Stimulated activated CD8-positive, alpha-beta memory T cell treated with anti-CD3 and anti-CD28 coated beads, Interleukin-7, amount 100 ng/mL, for 24 hours (primary cell): Measurements from ENCODE around the gene STAC3.

Experiments
- DNase-seq: peaks from one replicate; pipeline ENCODE4 v3.0.0-alpha.2; 2020; ENCODE audit warnings: low read depth

STAC3 gene

GRCh38 chr12:57210461-57210860 is 40.5 kb downstream of the STAC3 start:
- no peak for DNase-seq

- no peak for DNase-seq
These were observed 41.1 kb downstream of the STAC3 start for GRCh38 chr12:57209916-57210315.

GRCh38 chr12:57208631-57209282 is 42.2 kb downstream of the STAC3 start:
- no peak for DNase-seq

DNA sequence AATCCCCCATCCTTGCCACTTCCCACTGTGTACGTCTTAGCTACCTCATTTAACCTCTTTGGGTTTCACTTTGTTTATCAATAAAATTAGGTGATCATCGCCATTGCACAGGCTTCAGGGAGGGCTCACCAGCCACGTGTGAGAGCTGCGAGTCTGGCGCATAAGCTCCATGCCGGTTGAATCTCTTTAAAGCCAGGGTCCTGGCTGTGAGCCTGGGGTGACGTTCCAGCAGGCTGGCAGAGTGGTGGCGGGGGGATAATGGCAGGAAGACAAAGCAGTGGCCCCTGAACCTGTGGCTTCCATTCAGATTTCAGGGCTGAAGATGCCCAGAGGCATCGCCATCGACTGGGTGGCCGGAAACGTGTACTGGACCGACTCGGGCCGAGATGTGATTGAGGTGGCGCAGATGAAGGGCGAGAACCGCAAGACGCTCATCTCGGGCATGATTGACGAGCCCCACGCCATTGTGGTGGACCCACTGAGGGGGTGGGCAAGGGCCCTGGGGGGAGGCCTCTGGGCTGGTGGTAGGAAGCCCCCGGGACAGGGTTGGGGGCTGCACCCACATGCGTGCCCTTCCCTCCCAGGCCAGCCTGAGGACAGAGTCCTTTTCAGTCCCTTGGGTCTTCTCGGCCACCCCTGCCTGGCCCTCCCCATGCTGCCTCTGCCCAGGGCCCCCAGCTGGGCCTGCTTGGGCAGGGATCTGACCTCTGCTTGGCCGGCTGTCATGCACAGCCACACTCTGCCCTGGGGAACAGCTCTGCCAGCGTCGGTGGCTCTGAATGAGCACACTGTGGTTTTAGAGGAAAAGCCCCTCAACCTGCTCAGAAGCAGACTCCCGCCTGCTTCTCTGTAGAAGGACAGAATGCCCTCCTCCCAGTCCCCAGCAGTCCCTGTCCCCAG is 43.0 kb downstream of the STAC3 start:
- no peak for DNase-seq

GRCh38 chr12:57205931-57206330 is 45.1 kb downstream of the STAC3 start:
- DNase-seq: no peak

- no peak for DNase-seq
These were observed 45.8 kb downstream of the STAC3 start for GRCh38 chr12:57205186-57205585.

DNA sequence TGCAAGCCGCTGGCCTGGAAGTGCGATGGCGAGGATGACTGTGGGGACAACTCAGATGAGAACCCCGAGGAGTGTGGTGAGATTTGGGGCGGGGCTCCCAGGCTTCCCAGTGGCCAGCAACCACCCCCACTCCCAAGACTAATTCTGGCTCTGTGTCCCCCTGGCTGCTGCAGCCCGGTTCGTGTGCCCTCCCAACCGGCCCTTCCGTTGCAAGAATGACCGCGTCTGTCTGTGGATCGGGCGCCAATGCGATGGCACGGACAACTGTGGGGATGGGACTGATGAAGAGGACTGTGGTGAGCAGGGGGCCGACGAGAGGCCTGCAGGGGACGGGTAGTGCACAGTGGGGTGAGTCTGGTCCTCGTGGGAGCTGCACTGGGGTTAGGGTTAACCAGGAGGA is 46.5 kb downstream of the STAC3 start:
- no peak for DNase-seq

GRCh38 chr12:57203791-57204190 is 47.2 kb downstream of the STAC3 start:
- no peak for DNase-seq

GRCh38 chr12:57203201-57203600 is 47.8 kb downstream of the STAC3 start:
- DNase-seq: no peak

- DNase-seq: no peak
These were observed 48.7 kb downstream of the STAC3 start for GRCh38 chr12:57202321-57202720.

DNA sequence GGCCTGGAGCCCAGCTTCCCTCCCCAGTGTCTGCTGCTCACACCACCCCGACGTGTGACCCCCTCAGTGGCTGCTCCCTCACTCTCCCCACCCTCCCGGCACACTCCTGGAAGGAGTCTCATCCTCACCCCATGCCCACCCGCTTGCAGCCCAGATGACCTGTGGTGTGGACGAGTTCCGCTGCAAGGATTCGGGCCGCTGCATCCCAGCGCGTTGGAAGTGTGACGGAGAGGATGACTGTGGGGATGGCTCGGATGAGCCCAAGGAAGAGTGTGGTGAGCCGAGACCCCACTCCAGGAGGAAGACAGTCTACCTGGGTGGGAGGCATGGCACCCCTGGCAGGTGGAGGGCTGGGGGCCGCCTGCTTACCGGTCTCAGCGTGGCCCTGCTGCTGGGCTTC is 49.4 kb downstream of the STAC3 start:
- no peak for DNase-seq

DNA sequence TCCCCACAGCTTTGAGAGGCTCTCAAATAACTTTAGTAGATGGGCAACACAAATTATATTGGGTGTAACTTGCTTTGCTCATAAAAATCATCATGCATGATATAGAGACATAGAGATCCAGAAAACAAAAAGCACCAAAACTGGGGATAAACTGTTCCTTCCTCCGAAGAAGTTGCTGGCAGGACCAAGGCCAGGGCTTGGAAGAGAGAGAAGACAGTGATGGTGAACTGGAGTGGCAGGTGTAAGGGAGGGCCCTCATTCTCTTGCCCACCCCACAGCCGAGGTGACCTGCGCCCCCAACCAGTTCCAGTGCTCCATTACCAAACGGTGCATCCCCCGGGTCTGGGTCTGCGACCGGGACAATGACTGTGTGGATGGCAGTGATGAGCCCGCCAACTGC is 49.8 kb downstream of the STAC3 start:
- DNase-seq: no peak

GRCh38 chr12:57200497-57200896 is 50.5 kb downstream of the STAC3 start:
- no peak for DNase-seq

GRCh38 chr12:57199191-57199590 is 51.8 kb downstream of the STAC3 start:
- DNase-seq: no peak

DNA sequence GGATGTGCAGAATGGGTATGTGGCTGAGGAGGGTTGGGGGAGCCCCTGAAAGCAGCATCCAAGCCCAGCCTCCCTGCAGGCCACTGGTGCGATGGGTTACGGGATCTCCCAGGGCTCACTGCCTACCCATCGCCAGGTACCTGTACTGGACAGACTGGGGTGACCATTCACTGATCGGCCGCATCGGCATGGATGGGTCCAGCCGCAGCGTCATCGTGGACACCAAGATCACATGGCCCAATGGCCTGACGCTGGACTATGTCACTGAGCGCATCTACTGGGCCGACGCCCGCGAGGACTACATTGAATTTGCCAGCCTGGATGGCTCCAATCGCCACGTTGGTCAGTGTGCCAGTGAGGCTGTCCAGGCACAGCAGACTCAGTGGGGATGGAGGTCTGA is 52.7 kb downstream of the STAC3 start:
- DNase-seq: no peak

GRCh38 chr12:57196956-57197355 is 54.0 kb downstream of the STAC3 start:
- DNase-seq: no peak

- no peak for DNase-seq
These were observed 54.5 kb downstream of the STAC3 start for GRCh38 chr12:57196439-57196838.

DNA sequence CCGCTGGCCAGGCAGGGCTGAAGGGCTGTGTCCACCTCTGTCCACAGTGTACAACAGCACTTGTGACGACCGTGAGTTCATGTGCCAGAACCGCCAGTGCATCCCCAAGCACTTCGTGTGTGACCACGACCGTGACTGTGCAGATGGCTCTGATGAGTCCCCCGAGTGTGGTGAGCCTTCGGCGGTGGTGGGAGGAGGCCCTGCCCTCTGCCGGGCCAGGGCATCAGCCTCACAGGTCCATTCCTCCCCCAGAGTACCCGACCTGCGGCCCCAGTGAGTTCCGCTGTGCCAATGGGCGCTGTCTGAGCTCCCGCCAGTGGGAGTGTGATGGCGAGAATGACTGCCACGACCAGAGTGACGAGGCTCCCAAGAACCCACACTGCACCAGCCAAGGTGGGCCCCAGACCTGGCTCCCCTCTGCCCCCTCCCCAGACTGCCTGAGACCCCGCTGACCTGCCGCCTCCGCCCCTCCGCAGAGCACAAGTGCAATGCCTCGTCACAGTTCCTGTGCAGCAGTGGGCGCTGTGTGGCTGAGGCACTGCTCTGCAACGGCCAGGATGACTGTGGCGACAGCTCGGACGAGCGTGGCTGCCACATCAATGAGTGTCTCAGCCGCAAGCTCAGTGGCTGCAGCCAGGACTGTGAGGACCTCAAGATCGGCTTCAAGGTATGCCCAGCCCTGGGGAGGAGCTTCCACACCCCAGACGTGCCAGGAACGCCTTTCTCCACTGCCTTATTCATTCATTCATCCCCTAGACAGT is 55.2 kb downstream of the STAC3 start:
- no peak for DNase-seq

- no peak for DNase-seq
These were observed 55.8 kb downstream of the STAC3 start for GRCh38 chr12:57195186-57195585.

- no peak for DNase-seq
These were observed 56.7 kb downstream of the STAC3 start for GRCh38 chr12:57194253-57194652.

GRCh38 chr12:57193706-57194245 is 57.2 kb downstream of the STAC3 start:
- no peak for DNase-seq
